K562 (cell line): ENCODE data around the gene UPF2.

Source experiments
- CBFA2T2 ChIP-seq: fragments of 450-650 bp; conservative IDR thresholded peaks from 2 replicates; pipeline ENCODE4 v1.6.1; 2017; ENCODE audit warnings: mild to moderate bottlenecking
- IRF2 ChIP-seq: sonication (generic); formaldehyde crosslinking; IDR thresholded peaks from 2 replicates; pipeline ENCODE4 v1.8.1; 2022; ENCODE audit warnings: mild to moderate bottlenecking, missing genetic modification reagents
- RBM17 ChIP-seq: fragments of 200-400 bp; formaldehyde crosslinking; IDR thresholded peaks from 2 replicates; pipeline ENCODE4 v1.6.1; 2017; ENCODE audit warnings: low read depth, mild to moderate bottlenecking, low read length, borderline replicate concordance
- REST ChIP-seq, 2 experiments: fragments of 450-650 bp; formaldehyde crosslinking in 1 of 2; IDR thresholded peaks; 2 replicates each; pipeline versions ENCODE4 v1.4.0 to v1.6.1; 2014 to 2020; ENCODE audit warnings: mild to moderate bottlenecking in 2 of 2, borderline replicate concordance in 1 of 2, low read depth in 1 of 2
- ZBED1 ChIP-seq: IDR thresholded peaks from 2 replicates; pipeline ENCODE4 v1.6.1; 2014
- ZNF224 ChIP-seq: sonication (generic); formaldehyde crosslinking; IDR thresholded peaks from 2 replicates; pipeline ENCODE4 v1.8.0; 2022; ENCODE audit warnings: mild to moderate bottlenecking, missing genetic modification reagents

DNA sequence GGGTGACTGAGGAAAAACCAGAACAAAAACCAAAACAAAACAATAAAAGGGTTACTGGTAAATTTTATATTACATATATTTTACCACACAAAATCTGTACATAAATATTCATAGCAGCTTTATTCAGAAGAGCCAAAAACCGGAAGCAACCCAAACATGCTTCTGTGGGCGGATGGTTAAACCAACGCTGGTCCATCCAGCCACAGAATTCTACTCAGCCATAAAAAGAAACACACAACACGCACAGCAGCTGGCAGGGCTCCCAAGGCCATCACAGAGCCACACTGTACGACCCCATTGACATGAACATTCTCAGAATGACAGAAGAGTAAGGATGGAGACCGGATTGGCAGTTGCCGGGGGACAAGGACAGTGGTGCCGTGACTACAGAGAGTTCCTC, 135.9 kb downstream of the UPF2 start:
- no peak for TF ChIP-seq IRF2 (CRISPR knock-in tag)
- no peak for TF ChIP-seq RBM17
- no peak for TF ChIP-seq CBFA2T2
- TF ChIP-seq ZNF224 (CRISPR knock-in tag): no peak
- no peak for TF ChIP-seq REST (IDR thresholded peaks at IDR 0.05; ENCODE audit: borderline replicate concordance)
- TF ChIP-seq REST (CRISPR knock-in tag; IDR thresholded peaks at IDR 0.05; ENCODE audit: low read depth): no peak
- no peak for TF ChIP-seq ZBED1
